Activated CD4-positive, CD25-positive, alpha-beta regulatory T cell treated with anti-CD3 and anti-CD28 coated beads, Interleukin-2, amount 50 U/mL, for 72 hours (primary cell): ENCODE data around the gene KPNA4.

Experiments
- DNase-seq: peaks from one replicate; pipeline ENCODE4 v3.0.0; 2021

The KPNA4 gene

GRCh38 chr3:160448845-160449635, 116.3 kb downstream of the KPNA4 start:
- no peak for DNase-seq

GRCh38 chr3:160447544-160447943, 117.8 kb downstream of the KPNA4 start:
- no peak for DNase-seq

- no peak for DNase-seq
These were observed 118.8 kb downstream of the KPNA4 start for GRCh38 chr3:160446522-160447056.

GRCh38 chr3:160445854-160446253, 119.5 kb downstream of the KPNA4 start:
- no peak for DNase-seq
